GM18909 (cell line): ENCODE results near the gene MOB3B.
A peak's percentile ranks its signal among the peaks of the same experiment; 100 is the strongest.

Experiments
- ATAC-seq: cut with Tn5 transposase; IDR thresholded peaks from one replicate; pipeline ENCODE4 v1.9.1; 2021; ENCODE audit warnings: mild to moderate bottlenecking; ENCODE audit not compliant: unreplicated experiment, poor library complexity

MOB3B gene

GRCh38 chr9:27542508-27542907, 12.9 kb upstream of the MOB3B start:
- ATAC-seq: no peak

DNA sequence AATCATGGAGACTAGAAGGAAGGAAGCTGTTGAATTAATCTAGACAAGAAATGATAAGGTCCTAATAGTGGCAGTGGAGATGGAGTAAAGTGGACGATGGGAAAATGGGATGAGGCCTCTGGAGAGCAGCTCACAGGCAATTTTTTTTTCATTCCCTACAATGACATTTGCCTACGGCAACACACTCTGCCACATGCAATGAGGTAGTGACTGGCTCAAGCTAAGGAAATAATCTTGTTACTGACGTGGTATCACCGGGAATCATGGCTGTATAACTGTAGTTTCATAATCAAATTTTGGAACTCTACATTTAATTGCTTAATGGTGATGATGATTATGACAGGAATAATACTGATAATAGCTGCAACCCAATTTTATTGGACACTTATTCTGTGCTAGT, 12.1 kb upstream of the MOB3B start:
- no peak for ATAC-seq

DNA sequence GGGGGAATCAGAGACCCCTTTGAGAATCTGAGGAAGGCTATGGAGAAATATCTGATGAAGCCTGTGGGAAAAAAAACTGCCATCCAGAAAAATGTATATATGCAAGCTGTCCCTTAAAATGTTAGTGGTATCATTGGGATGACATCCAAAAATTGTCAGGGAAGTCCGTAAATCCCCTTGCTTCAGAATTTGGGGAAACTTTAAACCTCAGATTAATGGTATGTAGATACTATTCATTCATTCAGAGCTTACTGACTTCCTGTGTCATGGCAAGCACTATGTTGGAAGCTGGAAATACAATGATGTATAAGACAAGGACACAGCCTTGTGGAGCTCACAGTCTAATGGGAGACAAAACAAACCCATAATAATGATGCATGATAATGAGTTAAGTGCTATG, 10.9 kb upstream of the MOB3B start:
- ATAC-seq: no peak

GRCh38 chr9:27539479-27540441, 10.1 kb upstream of the MOB3B start:
- peak; percentile 47 for ATAC-seq

GRCh38 chr9:27538647-27539046, 9.0 kb upstream of the MOB3B start:
- ATAC-seq: peak; percentile 56

DNA sequence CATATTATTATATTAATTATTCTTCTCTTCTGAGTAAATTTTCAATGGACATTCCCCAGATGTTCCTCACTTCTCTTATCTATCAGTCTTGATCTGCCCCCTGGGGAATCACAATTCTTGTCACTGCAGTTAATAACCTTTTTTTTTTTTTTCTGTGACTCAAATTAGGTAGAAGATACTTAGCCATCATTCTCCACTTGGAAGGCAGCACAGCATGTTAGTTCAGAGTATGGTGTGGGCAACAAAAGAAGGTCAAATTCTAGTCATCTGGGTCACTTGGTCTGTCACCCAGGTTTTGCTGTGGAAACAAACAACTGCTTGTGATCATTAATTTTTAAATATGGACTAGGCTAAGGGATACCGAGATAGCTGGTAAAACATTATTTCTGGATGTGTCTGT, 8.1 kb upstream of the MOB3B start:
- ATAC-seq: no peak

DNA sequence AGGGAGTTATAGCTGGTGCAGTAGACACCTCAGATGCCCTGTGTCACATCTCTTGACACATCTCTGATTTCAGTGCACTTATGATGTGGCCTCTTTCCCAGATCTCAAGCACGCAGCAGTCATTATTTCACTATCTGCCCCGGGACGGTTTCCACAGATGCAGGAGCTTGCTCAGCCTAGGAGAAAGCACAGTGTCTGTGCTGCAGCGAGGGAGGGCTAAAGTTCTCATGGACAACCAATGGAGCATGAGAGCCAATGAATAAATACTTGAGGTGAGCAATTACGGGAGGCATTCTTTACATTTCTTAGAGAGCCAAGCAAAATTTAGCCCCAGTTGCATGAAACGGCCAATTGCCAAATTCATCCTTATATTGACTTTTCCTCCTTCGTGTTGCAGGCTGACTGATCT, 7.4 kb upstream of the MOB3B start:
- no peak for ATAC-seq

GRCh38 chr9:27536168-27536567, 6.6 kb upstream of the MOB3B start:
- ATAC-seq: no peak

GRCh38 chr9:27535701-27536118, 6.1 kb upstream of the MOB3B start:
- ATAC-seq: peak; percentile 48

DNA sequence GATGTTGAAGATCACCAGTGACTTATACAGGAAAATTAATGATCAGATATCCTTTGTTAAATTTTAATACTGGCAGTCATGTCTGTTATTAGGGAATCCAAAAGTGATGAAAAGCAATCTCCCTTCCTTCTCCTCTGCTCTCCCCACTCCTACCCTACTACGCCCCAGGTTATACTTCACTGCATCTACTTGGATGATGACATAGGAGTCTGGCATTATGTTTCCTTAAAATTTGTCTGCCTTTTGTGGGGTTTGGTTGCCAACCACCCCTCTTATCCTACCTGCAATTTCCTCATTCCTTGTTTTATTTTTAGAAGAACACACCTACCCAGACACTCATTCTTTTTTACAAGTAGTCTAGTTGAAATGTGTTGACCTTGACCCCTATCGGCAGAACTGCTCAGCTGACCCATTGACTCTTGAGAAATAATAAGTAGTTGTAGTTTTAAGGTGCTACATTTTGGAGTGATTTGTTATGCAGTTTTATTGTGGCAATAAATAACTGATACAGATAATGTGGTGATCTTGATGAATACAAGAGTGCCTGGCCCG, 5.1 kb upstream of the MOB3B start:
- ATAC-seq: no peak

DNA sequence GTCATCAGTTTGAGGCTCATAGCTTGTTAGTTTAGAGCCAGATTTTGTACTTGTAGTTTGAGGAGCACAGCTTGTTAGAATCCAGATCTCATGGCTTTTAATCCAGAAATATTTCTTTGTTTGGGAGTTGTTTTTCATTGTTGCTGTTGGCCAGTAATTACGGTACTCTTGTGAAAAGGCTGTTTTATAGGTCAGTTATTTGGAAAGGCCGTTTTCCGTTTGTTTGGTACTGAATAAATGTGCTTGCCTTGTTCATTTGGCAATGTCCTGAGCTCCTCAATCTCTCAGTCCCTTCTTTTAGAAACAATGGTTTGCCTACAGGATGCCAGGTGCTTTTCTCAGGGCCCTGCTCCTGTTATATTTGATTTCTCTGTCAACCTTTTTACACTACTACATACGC, 4.5 kb upstream of the MOB3B start:
- ATAC-seq: no peak

DNA sequence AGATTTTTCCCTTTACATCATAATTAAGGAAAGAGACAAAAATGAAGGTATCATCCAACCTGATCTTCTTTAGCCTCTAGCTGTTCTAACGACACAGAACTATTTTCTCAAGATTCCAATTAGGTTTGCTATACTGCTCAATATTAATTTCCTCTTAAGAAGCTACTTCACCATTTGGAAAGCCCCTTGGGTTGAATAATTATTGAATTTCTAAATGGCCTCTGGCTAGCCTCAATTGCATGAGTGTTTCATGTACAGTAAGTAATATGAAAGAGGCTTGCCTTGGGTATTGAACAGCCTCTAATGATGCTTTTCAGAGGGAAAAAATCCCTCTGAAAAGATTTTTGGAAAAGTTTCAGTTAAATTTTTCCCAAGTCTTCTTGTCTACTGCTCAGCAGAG, 3.7 kb upstream of the MOB3B start:
- ATAC-seq: no peak

GRCh38 chr9:27532046-27532445, 2.4 kb upstream of the MOB3B start:
- no peak for ATAC-seq

DNA sequence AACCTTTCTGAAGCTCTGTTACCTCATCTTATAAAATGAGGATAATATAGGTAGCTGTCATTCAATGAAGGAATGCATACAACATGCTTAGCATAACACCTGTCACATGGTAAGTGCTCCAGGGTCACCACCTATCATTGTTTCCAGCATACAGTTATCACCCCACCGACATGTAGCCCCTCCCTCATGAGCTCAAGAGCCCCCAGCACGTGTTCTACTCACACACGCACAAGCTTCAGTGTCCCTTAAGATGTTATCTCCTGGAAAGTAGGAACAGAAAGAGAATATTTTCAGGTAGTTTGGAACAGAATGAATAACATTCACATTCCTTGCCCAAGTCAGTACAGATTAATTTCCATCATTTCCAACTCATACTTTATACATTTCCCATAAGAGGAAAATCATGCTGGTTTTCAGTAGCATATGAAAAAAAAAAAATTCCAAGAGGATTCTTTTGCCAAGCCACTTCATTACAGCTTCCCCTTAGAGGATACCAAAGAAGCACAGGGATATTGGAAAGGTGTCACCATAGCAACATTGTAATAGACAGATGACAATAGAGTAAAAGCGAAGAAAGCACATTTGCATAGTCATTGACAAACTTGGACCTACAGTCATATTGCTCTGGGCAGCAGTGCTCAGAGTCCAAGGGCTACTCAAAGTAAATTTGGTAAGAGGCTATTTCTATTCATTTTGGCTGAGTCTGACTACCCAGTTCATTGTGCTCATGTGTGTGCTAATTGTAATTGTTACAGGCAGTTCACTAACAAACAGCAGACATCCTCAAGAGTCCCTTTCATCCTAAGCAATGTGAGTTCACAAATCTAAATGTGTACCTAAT, 1.5 kb upstream of the MOB3B start:
- no peak for ATAC-seq

GRCh38 chr9:27528886-27529315, 713 bp downstream of the MOB3B start:
- ATAC-seq: peak; percentile 45

DNA sequence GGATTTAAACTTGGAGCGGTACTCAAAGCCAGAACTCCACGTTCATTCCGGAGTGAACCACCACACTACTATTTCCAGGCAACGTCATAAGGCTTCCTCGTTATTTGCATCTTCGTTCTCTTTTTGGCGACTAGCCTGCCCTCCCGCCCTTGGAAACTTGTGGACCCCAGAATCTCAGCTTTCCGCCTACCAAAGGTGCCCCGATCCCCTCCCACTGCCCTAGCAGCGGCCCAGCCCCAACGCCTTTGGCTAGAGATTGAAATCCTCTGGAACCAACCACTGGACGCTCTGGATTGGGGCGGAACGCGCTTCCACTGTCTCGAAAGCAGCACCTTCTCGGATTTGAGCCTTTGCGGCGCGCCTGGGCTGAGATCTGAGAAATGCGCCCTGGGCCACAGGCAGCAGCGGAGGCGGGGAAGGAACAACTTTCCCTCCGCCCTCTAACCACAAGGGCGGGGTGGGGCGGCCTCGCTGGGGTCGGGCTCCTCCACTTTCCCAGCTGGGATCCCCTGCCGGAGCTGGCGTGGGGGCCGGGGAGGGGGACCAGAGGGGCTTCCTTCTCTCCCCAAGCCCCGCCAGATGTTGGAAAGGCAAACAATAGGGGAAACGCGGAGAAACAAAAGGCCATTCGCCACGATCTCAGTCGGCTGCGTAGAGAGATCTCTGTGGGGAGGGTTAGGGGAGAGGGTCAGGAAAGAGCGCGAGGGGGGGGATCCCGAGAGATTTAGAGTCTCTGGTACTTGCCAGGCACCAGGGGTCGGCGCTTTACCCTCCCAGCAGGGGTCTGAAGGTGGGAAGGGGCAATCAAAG, 1.3 kb downstream of the MOB3B start:
- peak; percentile 63 for ATAC-seq

- no peak for ATAC-seq
Observed at GRCh38 chr9:27527702-27528075, 1.9 kb downstream of the MOB3B start.

GRCh38 chr9:27524236-27524635, 5.4 kb downstream of the MOB3B start, which contains the start of gene IFNK:
TSS of gene IFNK (plus strand) at chr9:27524290. CDS start at chr9:27524337, 47 bp downstream.
- no peak for ATAC-seq

- ATAC-seq: no peak
Observed at GRCh38 chr9:27523141-27523540, 6.5 kb downstream of the MOB3B start.

DNA sequence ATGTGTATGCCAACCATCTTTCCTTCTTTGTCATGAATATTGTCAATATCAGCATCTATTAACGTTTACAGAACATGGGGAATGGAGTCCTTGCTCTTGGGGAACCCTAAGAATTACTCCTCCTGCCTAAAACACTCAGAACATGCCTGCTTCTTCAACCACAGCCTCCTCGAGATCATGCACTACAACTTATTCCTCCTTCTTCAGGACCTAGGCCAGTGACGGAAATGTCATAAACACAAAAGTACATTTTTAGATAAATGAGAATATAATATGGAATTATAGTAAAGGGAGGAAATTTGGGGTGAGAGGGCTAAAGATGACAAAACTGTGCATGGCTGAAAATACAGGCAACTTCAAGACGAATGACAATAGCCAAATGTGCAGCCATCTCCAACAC, 8.6 kb downstream of the MOB3B start:
- no peak for ATAC-seq
